ENCODE results near the gene SEC24A.
A peak's percentile ranks its signal among the peaks of the same experiment; 100 is the strongest.
"Not testable (repeated sequence)": the region's sequence is repeated elsewhere in the genome, so short reads cannot be mapped to it uniquely, and the experiment has no call there.

SEC24A gene

DNA sequence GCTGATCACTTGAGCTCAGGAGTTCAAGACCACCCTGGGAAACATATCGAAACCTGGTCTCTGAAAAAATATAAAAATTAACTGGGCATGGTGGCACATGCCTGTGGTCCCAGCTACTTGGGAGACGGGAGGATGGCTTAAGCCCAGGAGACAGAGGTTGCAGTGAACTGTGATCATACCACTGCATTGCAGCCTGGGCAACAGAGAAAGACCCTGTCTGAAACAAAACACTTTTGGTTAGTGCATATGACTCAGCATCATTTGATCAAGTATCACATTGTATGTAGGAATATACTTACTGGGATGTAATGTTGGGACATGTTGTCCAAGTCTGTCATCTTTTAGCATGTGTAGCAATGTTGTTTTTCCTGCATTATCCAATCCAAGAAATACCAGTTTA is 28.0 kb upstream of the SEC24A start:
- Histone ChIP-seq H3K36me3 (ENCODE audit: insufficient read depth, low read length) (peaks cover 29% of the 10 kb centered on the region), H3K27ac (ENCODE audit: low read depth, low read length) (no peak overlapping the region), H3K4me1 (ENCODE audit: insufficient read depth, low read length) (no peaks in the 10 kb centered on the region), H3K4me3 (ENCODE audit: low read depth in 1 of 2, low read length in 2 of 2) (no peak overlapping the region), H3K27me3 (ENCODE audit: control insufficient read depth in 1 of 2, insufficient read depth in 2 of 2, low read length in 2 of 2) (no peaks in the 10 kb centered on the region), H3K9ac (ENCODE audit: low read length) (no peak overlapping the region), H3K9me3 (ENCODE audit: low read length) (no peaks in the 10 kb centered on the region)

GRCh38 chr5:134625559-134625958 is 23.0 kb upstream of the SEC24A start:
- H3K4me3 ChIP-seq (ENCODE audit: low read depth in 1 of 2, low read length in 2 of 2) = no peak overlapping the region
- H3K27ac ChIP-seq (ENCODE audit: low read depth, low read length) = no peak overlapping the region
- H3K9me3 ChIP-seq (ENCODE audit: low read length) = no peaks in the 10 kb centered on the region
- no peaks in the 10 kb centered on the region for H3K4me1 ChIP-seq (ENCODE audit: insufficient read depth, low read length)
- H3K9ac ChIP-seq (ENCODE audit: low read length) = no peak overlapping the region
- H3K36me3 ChIP-seq (ENCODE audit: insufficient read depth, low read length) = peaks cover 5% of the 10 kb centered on the region
- H3K27me3 ChIP-seq (ENCODE audit: control insufficient read depth in 1 of 2, insufficient read depth in 2 of 2, low read length in 2 of 2) = no peaks in the 10 kb centered on the region

DNA sequence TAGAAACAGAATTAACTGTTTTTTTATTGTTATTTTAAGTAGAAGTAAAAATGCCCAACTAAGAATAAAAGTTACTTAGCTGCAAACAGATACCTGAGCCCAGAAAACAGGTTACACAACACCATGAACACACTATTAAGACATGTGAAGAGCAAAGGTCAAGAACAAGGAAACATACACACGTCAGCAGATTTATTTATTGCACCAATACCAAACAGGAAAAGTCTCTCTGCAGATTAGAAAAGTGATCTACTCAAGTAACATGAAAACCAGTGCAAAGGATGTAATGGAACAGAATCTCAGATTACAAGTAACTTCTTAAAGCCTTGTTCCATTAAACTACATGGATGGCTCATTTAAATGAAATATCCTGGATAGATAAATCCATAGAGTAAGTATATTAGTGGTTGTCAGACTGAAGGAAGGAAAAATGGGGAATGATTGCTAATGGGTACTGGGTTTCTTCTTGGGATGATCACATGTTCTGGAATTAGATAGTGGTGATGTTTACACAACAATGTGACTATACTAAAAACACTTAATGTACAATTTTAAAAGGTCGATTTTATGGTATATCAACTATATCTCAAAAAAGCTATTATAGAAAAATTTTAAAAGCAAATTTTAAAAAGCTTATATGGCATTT is 22.1 kb upstream of the SEC24A start:
- Histone ChIP-seq H3K4me3 (ENCODE audit: low read depth in 1 of 2, low read length in 2 of 2) (no peak overlapping the region), H3K4me1 (ENCODE audit: insufficient read depth, low read length) (peaks cover 7% of the 10 kb centered on the region), H3K36me3 (ENCODE audit: insufficient read depth, low read length) (no peaks in the 10 kb centered on the region), H3K27ac (ENCODE audit: low read depth, low read length) (no peak overlapping the region), H3K9me3 (ENCODE audit: low read length) (no peaks in the 10 kb centered on the region), H3K27me3 (ENCODE audit: control insufficient read depth in 1 of 2, insufficient read depth in 2 of 2, low read length in 2 of 2) (no peaks in the 10 kb centered on the region), H3K9ac (ENCODE audit: low read length) (no peak overlapping the region)

- Histone ChIP-seq H3K9me3 (ENCODE audit: low read length) (no peaks in the 10 kb centered on the region), H3K36me3 (ENCODE audit: insufficient read depth, low read length) (no peaks in the 10 kb centered on the region), H3K4me1 (ENCODE audit: insufficient read depth, low read length) (peaks cover 10% of the 10 kb centered on the region), H3K9ac (ENCODE audit: low read length) (no peak overlapping the region), H3K4me3 (ENCODE audit: low read depth in 1 of 2, low read length in 2 of 2) (no peak overlapping the region), H3K27me3 (ENCODE audit: control insufficient read depth in 1 of 2, insufficient read depth in 2 of 2, low read length in 2 of 2) (no peaks in the 10 kb centered on the region), H3K27ac (ENCODE audit: low read depth, low read length) (no peak overlapping the region)
These were observed 14.4 kb upstream of the SEC24A start for GRCh38 chr5:134634227-134634626.

DNA sequence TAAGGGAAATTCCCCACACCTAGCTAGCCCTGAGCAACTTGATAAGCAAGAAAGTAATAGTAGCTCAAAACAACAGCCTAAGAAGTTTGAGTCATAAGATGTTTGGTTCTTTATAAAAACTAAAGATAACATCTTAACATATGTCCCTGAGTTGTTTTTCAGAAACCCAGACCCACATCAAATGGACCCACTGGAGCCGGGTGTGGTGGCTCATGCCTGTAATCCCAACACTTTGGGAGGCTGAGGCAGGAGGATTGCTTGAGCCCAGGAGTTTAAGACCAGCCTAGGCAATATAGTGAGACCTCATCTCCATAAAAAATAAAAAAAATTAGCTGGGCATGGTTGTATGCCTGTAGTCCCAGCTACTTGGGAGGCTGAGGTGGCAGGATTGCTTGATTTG is 13.2 kb upstream of the SEC24A start:
- not testable (repeated sequence) for H3K27me3 ChIP-seq (ENCODE audit: control insufficient read depth in 1 of 2, insufficient read depth in 2 of 2, low read length in 2 of 2); H3K9me3 ChIP-seq (ENCODE audit: low read length); H3K27ac ChIP-seq (ENCODE audit: low read depth, low read length); H3K36me3 ChIP-seq (ENCODE audit: insufficient read depth, low read length); H3K9ac ChIP-seq (ENCODE audit: low read length); H3K4me3 ChIP-seq (ENCODE audit: low read depth in 1 of 2, low read length in 2 of 2); H3K4me1 ChIP-seq (ENCODE audit: insufficient read depth, low read length)

- no peaks in the 10 kb centered on the region for H3K9me3 ChIP-seq (ENCODE audit: low read length)
- H3K27ac ChIP-seq (ENCODE audit: low read depth, low read length) = no peak overlapping the region
- no peaks in the 10 kb centered on the region for H3K27me3 ChIP-seq (ENCODE audit: control insufficient read depth in 1 of 2, insufficient read depth in 2 of 2, low read length in 2 of 2)
- H3K4me3 ChIP-seq (ENCODE audit: low read depth in 1 of 2, low read length in 2 of 2) = no peak overlapping the region
- H3K36me3 ChIP-seq (ENCODE audit: insufficient read depth, low read length) = no peaks in the 10 kb centered on the region
- no peaks in the 10 kb centered on the region for H3K4me1 ChIP-seq (ENCODE audit: insufficient read depth, low read length)
- H3K9ac ChIP-seq (ENCODE audit: low read length) = no peak overlapping the region
These were observed 11.4 kb upstream of the SEC24A start for GRCh38 chr5:134637116-134637721.

- no peak overlapping the region for H3K9ac ChIP-seq (ENCODE audit: low read length)
- H3K27me3 ChIP-seq (ENCODE audit: control insufficient read depth in 1 of 2, insufficient read depth in 2 of 2, low read length in 2 of 2) = no peaks in the 10 kb centered on the region
- no peak overlapping the region for H3K4me3 ChIP-seq (ENCODE audit: low read depth in 1 of 2, low read length in 2 of 2)
- H3K9me3 ChIP-seq (ENCODE audit: low read length) = no peaks in the 10 kb centered on the region
- H3K36me3 ChIP-seq (ENCODE audit: insufficient read depth, low read length) = no peaks in the 10 kb centered on the region
- H3K4me1 ChIP-seq (ENCODE audit: insufficient read depth, low read length) = no peaks in the 10 kb centered on the region
- no peak overlapping the region for H3K27ac ChIP-seq (ENCODE audit: low read depth, low read length)
These were observed 9.8 kb upstream of the SEC24A start for GRCh38 chr5:134638760-134639201.

- Histone ChIP-seq H3K27ac (ENCODE audit: low read depth, low read length) (no peak overlapping the region), H3K27me3 (ENCODE audit: control insufficient read depth in 1 of 2, insufficient read depth in 2 of 2, low read length in 2 of 2) (no peaks in the 10 kb centered on the region), H3K9me3 (ENCODE audit: low read length) (no peaks in the 10 kb centered on the region), H3K4me1 (ENCODE audit: insufficient read depth, low read length) (peaks cover 5% of the 10 kb centered on the region), H3K4me3 (ENCODE audit: low read depth in 1 of 2, low read length in 2 of 2) (no peak overlapping the region), H3K36me3 (ENCODE audit: insufficient read depth, low read length) (no peaks in the 10 kb centered on the region), H3K9ac (ENCODE audit: low read length) (no peak overlapping the region)
These were observed 5.6 kb upstream of the SEC24A start for GRCh38 chr5:134642931-134643530.

DNA sequence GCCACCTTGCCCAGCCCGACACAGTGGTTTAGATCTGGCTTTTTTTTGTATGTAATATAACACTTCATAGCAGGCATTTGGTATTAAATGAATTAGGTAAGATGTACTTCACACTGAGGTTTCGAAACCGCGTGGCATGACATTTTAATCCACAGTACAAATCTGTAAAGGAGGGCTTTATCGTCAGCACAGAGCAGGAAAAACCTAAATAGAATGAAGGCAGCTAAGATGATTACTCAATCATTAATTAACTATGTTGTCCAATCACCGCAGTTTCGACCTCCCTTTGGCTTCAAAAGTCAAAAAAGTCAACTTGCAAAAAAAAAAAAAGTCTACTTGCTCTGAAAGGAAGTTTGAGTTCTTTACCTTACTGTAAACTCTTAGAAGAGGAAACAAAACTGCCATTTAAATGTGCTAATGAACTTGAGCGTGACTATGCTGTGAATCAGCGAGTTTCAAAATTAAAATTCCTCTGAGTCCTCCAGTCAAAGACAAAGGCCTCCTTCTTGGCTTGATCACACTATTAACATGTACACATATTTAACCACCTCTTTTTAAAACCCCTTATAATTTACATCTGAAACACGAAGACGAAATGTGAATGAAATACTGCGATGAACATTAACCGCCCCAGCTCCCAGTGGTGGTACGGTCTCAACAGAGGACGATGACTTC is 698 bp upstream of the SEC24A start:
- no peaks in the 10 kb centered on the region for H3K36me3 ChIP-seq (ENCODE audit: insufficient read depth, low read length)
- peak overlapping the region; percentile 95 for H3K9ac ChIP-seq (ENCODE audit: low read length)
- H3K27me3 ChIP-seq (ENCODE audit: control insufficient read depth in 1 of 2, insufficient read depth in 2 of 2, low read length in 2 of 2) = no peaks in the 10 kb centered on the region
- peak overlapping the region; percentile 96 for H3K27ac ChIP-seq (ENCODE audit: low read depth, low read length)
- peak overlapping the region; percentile 60 to 99 for H3K4me3 ChIP-seq (ENCODE audit: low read depth in 1 of 2, low read length in 2 of 2)
- no peaks in the 10 kb centered on the region for H3K9me3 ChIP-seq (ENCODE audit: low read length)
- peaks cover 17% of the 10 kb centered on the region for H3K4me1 ChIP-seq (ENCODE audit: insufficient read depth, low read length)

DNA sequence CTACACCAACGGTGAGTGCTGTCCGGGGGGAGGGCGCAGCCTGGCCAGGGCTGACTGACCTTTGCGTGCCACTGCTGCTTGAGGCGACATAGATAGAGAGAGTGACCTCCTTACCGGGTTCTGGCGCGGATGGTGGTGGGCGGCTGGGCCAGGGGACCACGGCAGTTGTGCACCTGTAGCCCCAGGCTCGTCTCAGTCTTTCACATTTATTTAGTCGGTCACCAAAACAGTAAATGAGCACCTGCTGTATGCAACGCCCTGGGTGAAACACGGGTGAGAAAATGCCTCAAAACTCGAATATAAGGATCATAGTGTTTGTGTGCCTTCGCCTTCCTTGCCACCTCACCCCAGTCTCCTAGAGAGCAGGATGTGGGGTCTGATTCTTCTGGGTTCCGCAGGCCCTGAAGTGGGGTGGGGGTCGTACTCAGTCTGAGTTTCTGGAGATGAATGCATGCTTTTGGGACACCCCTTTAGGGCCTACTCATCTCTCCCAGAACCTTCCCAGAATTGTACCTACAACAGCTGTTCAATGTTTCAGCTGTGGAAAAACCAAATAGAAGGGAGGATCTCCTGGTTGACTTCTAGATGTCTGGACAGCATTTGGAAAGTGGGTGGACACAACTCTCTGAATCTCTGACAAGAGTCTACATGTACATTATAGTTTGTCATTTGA is 714 bp downstream of the SEC24A start:
- H3K4me3 ChIP-seq (ENCODE audit: low read depth in 1 of 2, low read length in 2 of 2) = peak overlapping the region; percentile 60 to 99
- no peaks in the 10 kb centered on the region for H3K27me3 ChIP-seq (ENCODE audit: control insufficient read depth in 1 of 2, insufficient read depth in 2 of 2, low read length in 2 of 2)
- peak overlapping the region; percentile 96 for H3K27ac ChIP-seq (ENCODE audit: low read depth, low read length)
- H3K4me1 ChIP-seq (ENCODE audit: insufficient read depth, low read length) = peaks cover 17% of the 10 kb centered on the region
- no peaks in the 10 kb centered on the region for H3K9me3 ChIP-seq (ENCODE audit: low read length)
- H3K36me3 ChIP-seq (ENCODE audit: insufficient read depth, low read length) = no peaks in the 10 kb centered on the region
- H3K9ac ChIP-seq (ENCODE audit: low read length) = peak overlapping the region; percentile 95

- H3K9me3 ChIP-seq (ENCODE audit: low read length); H3K4me3 ChIP-seq (ENCODE audit: low read depth in 1 of 2, low read length in 2 of 2); H3K36me3 ChIP-seq (ENCODE audit: insufficient read depth, low read length); H3K27me3 ChIP-seq (ENCODE audit: control insufficient read depth in 1 of 2, insufficient read depth in 2 of 2, low read length in 2 of 2); H3K27ac ChIP-seq (ENCODE audit: low read depth, low read length); H3K9ac ChIP-seq (ENCODE audit: low read length): not testable (repeated sequence)
- H3K4me1 ChIP-seq (ENCODE audit: insufficient read depth, low read length) = peaks cover 17% of the 10 kb centered on the region
These were observed 2.1 kb downstream of the SEC24A start for GRCh38 chr5:134650660-134651059.
